Hepatocyte (in vitro differentiated cells): ENCODE measurements around the gene CDK14.

Experiments
- CTCF ChIP-seq: fragments of 200-600 bp; sonication (generic); IDR thresholded peaks from 2 replicates; pipeline ENCODE4 v1.5.1; 2016; ENCODE audit warnings: antibody characterized with exemption, mild to moderate bottlenecking; ENCODE audit not compliant: poor library complexity
- EZH2 ChIP-seq: fragments of 200-600 bp; sonication (generic); IDR thresholded peaks from 2 replicates; pipeline ENCODE4 v1.6.1; 2016; ENCODE audit warnings: antibody characterized with exemption, mild to moderate bottlenecking, borderline replicate concordance
- EZH2phosphoT487 ChIP-seq: fragments of 200-600 bp; sonication (generic); IDR thresholded peaks from one replicate; pipeline ENCODE4 v1.6.1; 2018; ENCODE audit warnings: antibody characterized with exemption, mild to moderate bottlenecking, low read depth, moderate library complexity; ENCODE audit not compliant: unreplicated experiment, severe bottlenecking

DNA sequence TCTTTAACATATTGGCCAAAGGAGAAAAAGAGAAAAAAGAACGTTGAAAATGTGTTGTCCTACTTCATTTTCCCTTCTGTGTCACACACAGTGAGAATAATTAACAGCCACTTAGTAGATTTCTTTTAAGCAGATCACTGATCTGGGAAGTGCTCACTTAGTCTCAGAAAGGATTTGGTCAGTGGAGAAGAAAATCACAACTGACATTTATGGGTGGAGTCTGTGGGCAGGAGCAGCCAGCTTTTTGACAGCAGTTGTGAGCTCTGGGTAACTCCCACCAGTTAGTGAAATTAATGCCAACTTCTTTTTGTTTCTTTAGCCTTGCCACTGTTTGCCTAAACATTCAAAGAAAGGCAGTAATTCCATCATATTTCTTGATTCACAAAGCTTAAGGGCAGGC lies 49.7 kb downstream of the CDK14 start:
- TF ChIP-seq CTCF (no peak), EZH2 (no peak), EZH2phosphoT487 (no peak)
